Esophagus squamous epithelium (tissue), 5 donors: ENCODE data around the gene KCNQ4. TPM values are rescaled to one million over a fixed set of nuclear protein-coding genes. Genes with fewer than 3 reads are reported as not detected.

Experiments used
- DNase-seq: peaks from one replicate; lab custom pipeline; 2025; lab: John Stamatoyannopoulos, UW
- H3K27ac ChIP-seq, 4 donors: fragments of 200-600 bp; sonication (generic); one replicate each; pipeline ENCODE4 v1.5.1; 2016 to 2019; ENCODE audit warnings: mild to moderate bottlenecking in 1 of 4
- H3K27me3 ChIP-seq, 4 donors: fragments of 200-600 bp; sonication (generic); 1 replicate in 3 of 4; 2 replicates in 1 of 4; pipeline versions ENCODE4 v1.5.1 to v1.6.0; 2017 to 2021; ENCODE audit warnings: antibody characterized with exemption in 1 of 4
- H3K36me3 ChIP-seq, 3 donors: fragments of 200-600 bp; sonication (generic); one replicate each; pipeline ENCODE4 v1.5.1; 2016 to 2019
- H3K4me1 ChIP-seq, 3 donors: fragments of 200-600 bp; sonication (generic); one replicate each; pipeline ENCODE4 v1.5.1; 2017 to 2019
- H3K4me3 ChIP-seq, 4 donors: fragments of 200-600 bp; sonication (generic); 1 replicate in 3 of 4; 2 replicates in 1 of 4; pipeline ENCODE4 v1.5.1; 2016 to 2019; ENCODE audit warnings: mild to moderate bottlenecking in 2 of 4, moderate library complexity in 1 of 4
- H3K9me3 ChIP-seq, 3 donors: fragments of 200-600 bp; sonication (generic); one replicate each; pipeline ENCODE4 v1.5.1; 2016 to 2019
- CTCF ChIP-seq, 6 experiments: fragments of 450-650 bp in 4 of 6; fragments of 200-600 bp in 2 of 6; sonication (generic) in 2 of 6; IDR thresholded peaks; one replicate each; pipeline ENCODE4 v1.5.1; 2016 to 2019; ENCODE audit warnings: antibody characterized with exemption in 6 of 6, mild to moderate bottlenecking in 4 of 6, moderate library complexity in 4 of 6
- POLR2A ChIP-seq, 4 donors: fragments of 450-650 bp; IDR thresholded peaks; one replicate each; pipeline ENCODE4 v1.6.1; 2017; ENCODE audit warnings: antibody characterized with exemption in 4 of 4, mild to moderate bottlenecking in 4 of 4, moderate library complexity in 3 of 4
- WGBS, 2 donors: methylation state at CpG; one replicate each; pipeline ENCODE4 v1.1.5; 2018; 5-methylcytosine and 5-hydroxymethylcytosine counted together
- intact Hi-C: fragments of 100-400 bp; cut with DNase I; formaldehyde crosslinking; loops from one replicate; pipeline ENCODE4 v1.15.0; 2022
- total RNA-seq, 4 donors: library from RNA; depleted of rRNA; stranded (reverse); fragments of >200 nt; gene quantifications; one replicate each; pipeline ENCODE4 v1.1.0, GENCODE V29; 2016
- donor health status: DM: yes; HTN: yes; CAD: no.

Gene KCNQ4
- total RNA-seq, 4 donors from 2014 or later, result 0.50 to 2.1 (median 0.81) TPM

- no peaks in the 10 kb centered on the region for H3K36me3 ChIP-seq
- no peaks in the 10 kb centered on the region for H3K9me3 ChIP-seq
- H3K27me3 ChIP-seq, result no peaks in the 10 kb centered on the region
- DNase-seq, result no peak
- intact Hi-C loops, result loop anchor here (2.0 to 10.0 kb wide), 3 partner anchors 73 to 245 kb away; no protein-coding TSS in a partner anchor
- peaks cover 0 to 20% (median 10%) of the 10 kb centered on the region in 3 donors for H3K4me1 ChIP-seq
- TF ChIP-seq CTCF (IDR thresholded peaks at IDR 0.05) (peak; percentile 84 to 95 (median 88)), POLR2A (IDR thresholded peaks at IDR 0.05) (no peak)
- no peak overlapping the region for H3K4me3 ChIP-seq
- no peak overlapping the region for H3K27ac ChIP-seq
- 0 to 7% methylated on average over 7 to 9 of the region's 12 CpGs for WGBS, 2 donors
Observed at GRCh38 chr1:40849801-40850592, 66.4 kb downstream of the KCNQ4 start.

GRCh38 chr1:40851643-40852042 is 68.1 kb downstream of the KCNQ4 start:
- intact Hi-C loops, result loop anchor here (2.0 kb wide), 1 partner anchor 99 kb away; no protein-coding TSS in a partner anchor
- H3K9me3 ChIP-seq, result no peaks in the 10 kb centered on the region
- no peak for DNase-seq
- H3K36me3 ChIP-seq, result no peaks in the 10 kb centered on the region
- WGBS, 2 donors, result 87 to 95% methylated on average over 6 of the region's 6 CpGs
- TF ChIP-seq CTCF (IDR thresholded peaks at IDR 0.05) (no peak), POLR2A (IDR thresholded peaks at IDR 0.05) (no peak)
- H3K4me3 ChIP-seq, result no peak overlapping the region
- no peak overlapping the region for H3K27ac ChIP-seq
- H3K4me1 ChIP-seq, result peaks cover 0 to 25% (median 10%) of the 10 kb centered on the region in 3 donors
- no peaks in the 10 kb centered on the region for H3K27me3 ChIP-seq

- Histone ChIP-seq H3K36me3 (no peaks in the 10 kb centered on the region), H3K4me1 (peaks cover 0 to 42% (median 10%) of the 10 kb centered on the region in 3 donors), H3K4me3 (no peak overlapping the region), H3K27me3 (no peaks in the 10 kb centered on the region), H3K27ac (no peak overlapping the region), H3K9me3 (no peaks in the 10 kb centered on the region)
- TF ChIP-seq CTCF (IDR thresholded peaks at IDR 0.05) (no peak), POLR2A (IDR thresholded peaks at IDR 0.05) (no peak)
- 63 to 67% methylated on average over 12 to 13 of the region's 13 CpGs for whole genome bisulfite sequencing, 2 donors
- no peak for DNase-seq
- intact Hi-C loops, result no loop called here
Observed at GRCh38 chr1:40853113-40853884, 69.7 kb downstream of the KCNQ4 start.

GRCh38 chr1:40853885-40854170 is 70.2 kb downstream of the KCNQ4 start:
- 30 to 51% methylated on average over 3 of the region's 5 CpGs for WGBS, 2 donors
- H3K4me3 ChIP-seq, result no peak overlapping the region
- intact Hi-C loops, result no loop called here
- peak overlapping the region in 1 of 4 donors; percentile 38 for H3K27ac ChIP-seq
- H3K4me1 ChIP-seq, result peaks cover 0 to 47% (median 10%) of the 10 kb centered on the region in 3 donors
- no peak for TF ChIP-seq POLR2A (IDR thresholded peaks at IDR 0.05)
- no peak for TF ChIP-seq CTCF (IDR thresholded peaks at IDR 0.05)
- no peak for DNase-seq
- H3K27me3 ChIP-seq, result no peaks in the 10 kb centered on the region
- no peaks in the 10 kb centered on the region for H3K36me3 ChIP-seq
- no peaks in the 10 kb centered on the region for H3K9me3 ChIP-seq

- peaks cover 1 to 54% (median 5%) of the 10 kb centered on the region in 3 donors for H3K4me1 ChIP-seq
- no peak for DNase-seq
- no peaks in the 10 kb centered on the region for H3K9me3 ChIP-seq
- intact Hi-C loops, result no loop called here
- H3K36me3 ChIP-seq, result no peaks in the 10 kb centered on the region
- no peaks in the 10 kb centered on the region for H3K27me3 ChIP-seq
- WGBS, 2 donors, result 83 to 89% methylated on average over 4 to 6 of the region's 6 CpGs
- H3K4me3 ChIP-seq, result no peak overlapping the region
- no peak overlapping the region for H3K27ac ChIP-seq
- no peak for TF ChIP-seq POLR2A (IDR thresholded peaks at IDR 0.05)
- TF ChIP-seq CTCF (IDR thresholded peaks at IDR 0.05), result peak in 1 of 6 experiments; percentile 9
Observed at GRCh38 chr1:40855513-40855912, 71.9 kb downstream of the KCNQ4 start.
